A549 (cell line): Measurements from ENCODE around the gene PPP1R3C.
A peak's percentile ranks its signal among the peaks of the same experiment; 100 is the strongest.

Source experiments
- CBX8 ChIP-seq: fragments of 200-600 bp; sonication (generic); IDR thresholded peaks from 2 replicates; pipeline ENCODE4 v1.6.1; 2016
- CHD2 ChIP-seq: fragments of 150-350 bp; IDR thresholded peaks from 2 replicates; pipeline ENCODE4 v1.6.1; 2014; ENCODE audit warnings: low read length; ENCODE audit not compliant: partially characterized antibody
- EP300 ChIP-seq, 2 experiments: fragments of >200 bp; sonication (Bioruptor Twin); formaldehyde crosslinking; IDR thresholded peaks; 2 replicates in 1 of 2; 3 replicates in 1 of 2; pipeline ENCODE4 v1.6.1; 2016 to 2017
- ESRRA ChIP-seq: fragments of 150-350 bp; IDR thresholded peaks from 2 replicates; pipeline ENCODE4 v1.6.1; 2014; ENCODE audit warnings: mild to moderate bottlenecking, low read length, borderline replicate concordance
- HOXA7 ChIP-seq: fragments of 250-450 bp; sonication (Bioruptor Pico); IDR thresholded peaks from 2 replicates; pipeline ENCODE4 v1.5.0; 2020; ENCODE audit warnings: mild to moderate bottlenecking, moderate library complexity
- MYC ChIP-seq: IDR thresholded peaks from 2 replicates; pipeline ENCODE4 v1.6.1; 2012; ENCODE audit warnings: mild to moderate bottlenecking, inconsistent platforms, low read length, improper control_type of control experiment, borderline replicate concordance
- POLR2AphosphoS2 ChIP-seq: conservative IDR thresholded peaks from 2 replicates; pipeline ENCODE4 v1.6.1; 2012; ENCODE audit warnings: low read length, improper control_type of control experiment, inconsistent platforms
- RFX5 ChIP-seq: fragments of 450-650 bp; IDR thresholded peaks from 2 replicates; pipeline ENCODE4 v1.7.1; 2014; ENCODE audit warnings: antibody characterized with exemption, mild to moderate bottlenecking, moderate library complexity
- TP53 ChIP-seq: fragments of 250-450 bp; sonication (Bioruptor Pico); IDR thresholded peaks from 2 replicates; pipeline ENCODE4 v1.5.0; 2021; ENCODE audit warnings: mild to moderate bottlenecking, moderate library complexity
- TF ChIP-seq, protein P1 (sequence below): fragments of >200 bp; sonication (Bioruptor Twin); formaldehyde crosslinking; IDR thresholded peaks from 3 replicates; pipeline ENCODE4 v1.5.1; 2016
- TF ChIP-seq, protein P2 (sequence below): IDR thresholded peaks from 2 replicates; pipeline ENCODE4 v1.6.1; 2012; ENCODE audit warnings: low read depth, borderline replicate concordance
- TF ChIP-seq, protein P3 (sequence below): IDR thresholded peaks from 2 replicates; pipeline ENCODE4 v1.6.1; 2012
- TF ChIP-seq, protein P4 (sequence below): IDR thresholded peaks from 2 replicates; pipeline ENCODE4 v1.6.1; 2012
- TF ChIP-seq, protein P5 (sequence below): fragments of 200-600 bp; sonication (generic); IDR thresholded peaks from 2 replicates; pipeline ENCODE4 v1.6.1; 2016; ENCODE audit warnings: antibody characterized with exemption, mild to moderate bottlenecking, moderate library complexity

DNA sequence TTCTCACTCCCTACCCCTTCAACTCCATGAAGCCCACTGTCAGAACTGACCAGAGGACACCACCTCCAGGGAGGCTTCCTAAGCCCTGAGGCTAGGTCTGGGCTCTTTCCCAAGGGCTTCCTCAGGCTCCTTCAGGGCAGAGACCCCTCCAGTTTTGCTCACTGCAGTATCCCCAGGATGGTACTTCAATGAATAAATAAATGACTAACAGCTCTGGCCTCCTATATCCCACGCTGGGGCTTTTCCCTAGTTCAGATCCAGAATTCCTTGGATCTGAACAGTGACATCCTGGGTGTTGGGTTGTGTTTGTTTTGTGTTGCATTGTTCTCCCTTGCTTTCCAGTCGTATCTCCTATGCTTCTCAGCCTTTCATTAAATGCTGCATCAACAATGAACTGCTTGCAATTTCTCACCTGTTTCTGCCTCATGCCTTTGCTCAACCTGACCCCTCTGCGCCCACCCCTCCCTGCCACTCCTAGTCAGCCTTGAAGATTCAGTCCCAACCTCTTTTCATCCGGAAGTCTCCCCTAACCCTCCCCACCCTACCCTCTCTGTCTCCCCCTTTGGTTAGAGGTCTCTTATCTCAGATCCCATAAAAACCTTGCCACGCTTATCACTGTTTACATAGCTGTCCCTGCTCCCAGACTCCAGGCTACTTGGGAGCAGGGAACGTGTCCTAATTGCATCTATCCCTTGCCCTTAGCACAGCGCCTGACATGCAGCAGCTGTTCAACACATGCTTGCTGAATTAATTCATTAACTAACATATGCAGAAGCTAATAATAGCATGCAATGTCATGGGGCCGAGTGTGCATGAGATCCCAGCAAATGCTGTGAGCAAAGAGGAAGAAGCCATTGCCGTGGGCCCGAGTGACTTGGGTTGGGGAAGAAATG is 41.7 kb downstream of the PPP1R3C start:
- TF ChIP-seq ESRRA (no peak), HOXA7 (CRISPR knock-in tag) (no peak), RFX5 (no peak), CBX8 (no peak), EP300 (IDR thresholded peaks at IDR 0.05) (peak; percentile 8; a peak in 3 of 5 replicates), CHD2 (no peak), MYC (peak; percentile 71; the same call in 1 of the 2 replicates), POLR2AphosphoS2 (no peak), TP53 (no peak)
- TF ChIP-seq, protein P1, sequence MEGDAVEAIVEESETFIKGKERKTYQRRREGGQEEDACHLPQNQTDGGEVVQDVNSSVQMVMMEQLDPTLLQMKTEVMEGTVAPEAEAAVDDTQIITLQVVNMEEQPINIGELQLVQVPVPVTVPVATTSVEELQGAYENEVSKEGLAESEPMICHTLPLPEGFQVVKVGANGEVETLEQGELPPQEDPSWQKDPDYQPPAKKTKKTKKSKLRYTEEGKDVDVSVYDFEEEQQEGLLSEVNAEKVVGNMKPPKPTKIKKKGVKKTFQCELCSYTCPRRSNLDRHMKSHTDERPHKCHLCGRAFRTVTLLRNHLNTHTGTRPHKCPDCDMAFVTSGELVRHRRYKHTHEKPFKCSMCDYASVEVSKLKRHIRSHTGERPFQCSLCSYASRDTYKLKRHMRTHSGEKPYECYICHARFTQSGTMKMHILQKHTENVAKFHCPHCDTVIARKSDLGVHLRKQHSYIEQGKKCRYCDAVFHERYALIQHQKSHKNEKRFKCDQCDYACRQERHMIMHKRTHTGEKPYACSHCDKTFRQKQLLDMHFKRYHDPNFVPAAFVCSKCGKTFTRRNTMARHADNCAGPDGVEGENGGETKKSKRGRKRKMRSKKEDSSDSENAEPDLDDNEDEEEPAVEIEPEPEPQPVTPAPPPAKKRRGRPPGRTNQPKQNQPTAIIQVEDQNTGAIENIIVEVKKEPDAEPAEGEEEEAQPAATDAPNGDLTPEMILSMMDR: no peak
- TF ChIP-seq, protein P2, sequence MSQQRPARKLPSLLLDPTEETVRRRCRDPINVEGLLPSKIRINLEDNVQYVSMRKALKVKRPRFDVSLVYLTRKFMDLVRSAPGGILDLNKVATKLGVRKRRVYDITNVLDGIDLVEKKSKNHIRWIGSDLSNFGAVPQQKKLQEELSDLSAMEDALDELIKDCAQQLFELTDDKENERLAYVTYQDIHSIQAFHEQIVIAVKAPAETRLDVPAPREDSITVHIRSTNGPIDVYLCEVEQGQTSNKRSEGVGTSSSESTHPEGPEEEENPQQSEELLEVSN: no peak
- TF ChIP-seq, protein P3, sequence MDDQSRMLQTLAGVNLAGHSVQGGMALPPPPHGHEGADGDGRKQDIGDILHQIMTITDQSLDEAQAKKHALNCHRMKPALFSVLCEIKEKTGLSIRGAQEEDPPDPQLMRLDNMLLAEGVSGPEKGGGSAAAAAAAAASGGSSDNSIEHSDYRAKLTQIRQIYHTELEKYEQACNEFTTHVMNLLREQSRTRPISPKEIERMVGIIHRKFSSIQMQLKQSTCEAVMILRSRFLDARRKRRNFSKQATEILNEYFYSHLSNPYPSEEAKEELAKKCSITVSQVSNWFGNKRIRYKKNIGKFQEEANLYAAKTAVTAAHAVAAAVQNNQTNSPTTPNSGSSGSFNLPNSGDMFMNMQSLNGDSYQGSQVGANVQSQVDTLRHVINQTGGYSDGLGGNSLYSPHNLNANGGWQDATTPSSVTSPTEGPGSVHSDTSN: 0 out of 2 replicates have a peak, but pooled peaks have one; percentile 44
- TF ChIP-seq, protein P4, sequence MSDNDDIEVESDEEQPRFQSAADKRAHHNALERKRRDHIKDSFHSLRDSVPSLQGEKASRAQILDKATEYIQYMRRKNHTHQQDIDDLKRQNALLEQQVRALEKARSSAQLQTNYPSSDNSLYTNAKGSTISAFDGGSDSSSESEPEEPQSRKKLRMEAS: peak; percentile 85
- TF ChIP-seq, protein P5, sequence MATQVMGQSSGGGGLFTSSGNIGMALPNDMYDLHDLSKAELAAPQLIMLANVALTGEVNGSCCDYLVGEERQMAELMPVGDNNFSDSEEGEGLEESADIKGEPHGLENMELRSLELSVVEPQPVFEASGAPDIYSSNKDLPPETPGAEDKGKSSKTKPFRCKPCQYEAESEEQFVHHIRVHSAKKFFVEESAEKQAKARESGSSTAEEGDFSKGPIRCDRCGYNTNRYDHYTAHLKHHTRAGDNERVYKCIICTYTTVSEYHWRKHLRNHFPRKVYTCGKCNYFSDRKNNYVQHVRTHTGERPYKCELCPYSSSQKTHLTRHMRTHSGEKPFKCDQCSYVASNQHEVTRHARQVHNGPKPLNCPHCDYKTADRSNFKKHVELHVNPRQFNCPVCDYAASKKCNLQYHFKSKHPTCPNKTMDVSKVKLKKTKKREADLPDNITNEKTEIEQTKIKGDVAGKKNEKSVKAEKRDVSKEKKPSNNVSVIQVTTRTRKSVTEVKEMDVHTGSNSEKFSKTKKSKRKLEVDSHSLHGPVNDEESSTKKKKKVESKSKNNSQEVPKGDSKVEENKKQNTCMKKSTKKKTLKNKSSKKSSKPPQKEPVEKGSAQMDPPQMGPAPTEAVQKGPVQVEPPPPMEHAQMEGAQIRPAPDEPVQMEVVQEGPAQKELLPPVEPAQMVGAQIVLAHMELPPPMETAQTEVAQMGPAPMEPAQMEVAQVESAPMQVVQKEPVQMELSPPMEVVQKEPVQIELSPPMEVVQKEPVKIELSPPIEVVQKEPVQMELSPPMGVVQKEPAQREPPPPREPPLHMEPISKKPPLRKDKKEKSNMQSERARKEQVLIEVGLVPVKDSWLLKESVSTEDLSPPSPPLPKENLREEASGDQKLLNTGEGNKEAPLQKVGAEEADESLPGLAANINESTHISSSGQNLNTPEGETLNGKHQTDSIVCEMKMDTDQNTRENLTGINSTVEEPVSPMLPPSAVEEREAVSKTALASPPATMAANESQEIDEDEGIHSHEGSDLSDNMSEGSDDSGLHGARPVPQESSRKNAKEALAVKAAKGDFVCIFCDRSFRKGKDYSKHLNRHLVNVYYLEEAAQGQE: no peak
